ENCODE data around the gene MYT1. TPM values are rescaled to one million over a fixed set of nuclear protein-coding genes. Genes with fewer than 3 reads are reported as not detected.
"Not testable (repeated sequence)": the region's sequence is repeated elsewhere in the genome, so short reads cannot be mapped to it uniquely, and the experiment has no call there.

The MYT1 gene
- total RNA-seq, 4 donors from 2014 or later, result 0.21 TPM; not detected in 3

GRCh38 chr20:64283646-64284045, 119.4 kb downstream of the MYT1 start:
- TF ChIP-seq POLR2A (IDR thresholded peaks at IDR 0.05), result no peak
- TF ChIP-seq, protein P1, sequence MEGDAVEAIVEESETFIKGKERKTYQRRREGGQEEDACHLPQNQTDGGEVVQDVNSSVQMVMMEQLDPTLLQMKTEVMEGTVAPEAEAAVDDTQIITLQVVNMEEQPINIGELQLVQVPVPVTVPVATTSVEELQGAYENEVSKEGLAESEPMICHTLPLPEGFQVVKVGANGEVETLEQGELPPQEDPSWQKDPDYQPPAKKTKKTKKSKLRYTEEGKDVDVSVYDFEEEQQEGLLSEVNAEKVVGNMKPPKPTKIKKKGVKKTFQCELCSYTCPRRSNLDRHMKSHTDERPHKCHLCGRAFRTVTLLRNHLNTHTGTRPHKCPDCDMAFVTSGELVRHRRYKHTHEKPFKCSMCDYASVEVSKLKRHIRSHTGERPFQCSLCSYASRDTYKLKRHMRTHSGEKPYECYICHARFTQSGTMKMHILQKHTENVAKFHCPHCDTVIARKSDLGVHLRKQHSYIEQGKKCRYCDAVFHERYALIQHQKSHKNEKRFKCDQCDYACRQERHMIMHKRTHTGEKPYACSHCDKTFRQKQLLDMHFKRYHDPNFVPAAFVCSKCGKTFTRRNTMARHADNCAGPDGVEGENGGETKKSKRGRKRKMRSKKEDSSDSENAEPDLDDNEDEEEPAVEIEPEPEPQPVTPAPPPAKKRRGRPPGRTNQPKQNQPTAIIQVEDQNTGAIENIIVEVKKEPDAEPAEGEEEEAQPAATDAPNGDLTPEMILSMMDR (IDR thresholded peaks at IDR 0.05), result no peak
- Histone ChIP-seq H3K9me3 (no peaks in the 10 kb centered on the region), H3K4me3 (no peak overlapping the region), H3K27me3 (no peaks in the 10 kb centered on the region), H3K4me1 (no peaks in the 10 kb centered on the region), H3K27ac (no peak overlapping the region), H3K36me3 (no peaks in the 10 kb centered on the region)
- intact Hi-C loops (cut with DNase I; ENCODE audit: low total_unique reads), result no loop called here
- DNase-seq, result no peak

- H3K27me3 ChIP-seq; H3K9me3 ChIP-seq; H3K27ac ChIP-seq; H3K4me3 ChIP-seq; intact Hi-C loops (cut with DNase I; ENCODE audit: low total_unique reads); H3K36me3 ChIP-seq; H3K4me1 ChIP-seq: not testable (repeated sequence)
- TF ChIP-seq, protein P1 (IDR thresholded peaks at IDR 0.05), result peak in 3 of 4 experiments; percentile 9 to 36 (median 22)
- DNase-seq, result peak in 1 of 2 donors; percentile 37
These were observed 121.6 kb downstream of the MYT1 start for GRCh38 chr20:64285579-64286446.

GRCh38 chr20:64286447-64287263, 122.4 kb downstream of the MYT1 start:
- H3K36me3 ChIP-seq; H3K27ac ChIP-seq; H3K27me3 ChIP-seq; H3K4me1 ChIP-seq; DNase-seq; H3K4me3 ChIP-seq; intact Hi-C loops (cut with DNase I; ENCODE audit: low total_unique reads); H3K9me3 ChIP-seq: not testable (repeated sequence)

DNA sequence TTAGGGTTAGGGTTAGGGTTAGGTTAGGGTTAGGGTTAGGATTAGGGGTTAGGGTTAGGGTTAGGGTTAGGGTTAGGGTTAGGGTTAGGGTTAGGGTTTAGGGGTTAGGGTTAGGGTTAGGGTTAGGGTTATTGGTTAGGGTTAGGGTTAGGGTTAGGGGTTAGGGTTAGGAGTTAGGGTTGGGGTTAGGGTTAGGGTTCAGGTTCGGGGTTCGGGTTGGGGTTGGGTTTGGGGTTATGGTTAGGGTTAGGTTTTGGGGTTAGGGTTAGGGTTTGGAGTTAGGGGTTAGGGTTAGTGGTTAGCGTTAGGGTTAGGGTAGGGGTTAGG, 123.0 kb downstream of the MYT1 start:
- DNase-seq; H3K4me1 ChIP-seq; intact Hi-C loops (cut with DNase I; ENCODE audit: low total_unique reads); H3K36me3 ChIP-seq; H3K27me3 ChIP-seq; H3K4me3 ChIP-seq; H3K27ac ChIP-seq; H3K9me3 ChIP-seq: not testable (repeated sequence)

Small RNAs within 50 kb of the gene (small RNA-seq; reads per million reads assigned to genes)
- gene AL137028.2, result not detected

Other genes starting within 250 kb of the MYT1 start
- 10 to 100 TPM; 21.8 to 64.6 (median 23.5) TPM for gene UCKL1, start 208.0 kb upstream of the MYT1 start, total RNA-seq
- 10 to 100 TPM in 3 of 4 donors, 1 to 10 TPM in 1; 4.7 to 23.3 (median 17.4) TPM for gene ZNF512B, start 194.5 kb upstream of the MYT1 start, total RNA-seq
- 1 to 10 TPM in 2 of 4 donors, under 1 TPM in 1, not detected in 1; 0.83 to 7.6 (median 1.2) TPM for gene SAMD10, start 184.8 kb upstream of the MYT1 start, total RNA-seq
- 10 to 100 TPM; 28.5 to 73.0 (median 69.6) TPM for gene PRPF6, start 183.3 kb upstream of the MYT1 start, total RNA-seq
- 1 to 10 TPM in 2 of 4 donors, under 1 TPM in 1, not detected in 1; 0.26 to 2.9 (median 1.9) TPM for gene C20orf204, start 128.3 kb upstream of the MYT1 start, total RNA-seq
- 100 to 1,000 TPM in 1 of 4 donors, 10 to 100 TPM in 2, 1 to 10 TPM in 1; 6.7 to 116 (median 19.1) TPM for gene SOX18, start 114.8 kb upstream of the MYT1 start, total RNA-seq
- gene TCEA2, start 101.3 kb upstream of the MYT1 start, total RNA-seq, result 10 to 100 TPM; 21.5 to 75.4 (median 27.2) TPM
- 10 to 100 TPM in 1 of 4 donors, 1 to 10 TPM in 3; 4.6 to 38.8 (median 6.7) TPM for gene RGS19, start 84.9 kb upstream of the MYT1 start, total RNA-seq
- 1 to 10 TPM in 1 of 4 donors, under 1 TPM in 2, not detected in 1; 0.51 to 1.9 (median 0.64) TPM for gene OPRL1, start 84.4 kb upstream of the MYT1 start, total RNA-seq
- gene LKAAEAR1, start 80.1 kb upstream of the MYT1 start, total RNA-seq, result not detected
- not detected for gene NPBWR2, start 56.9 kb upstream of the MYT1 start, total RNA-seq
- gene PCMTD2, start 91.3 kb downstream of the MYT1 start, total RNA-seq, result 100 to 1,000 TPM in 1 of 4 donors, 10 to 100 TPM in 3; 50.5 to 162 (median 66.1) TPM

Measured in uterus (tissue), 4 donors.